ENCODE measurements around the gene GPA33. TPM values are rescaled to one million over a fixed set of nuclear protein-coding genes. Genes with fewer than 3 reads are reported as not detected.
"Not testable (repeated sequence)": the region's sequence is repeated elsewhere in the genome, so short reads cannot be mapped to it uniquely, and the experiment has no call there.

Gene GPA33
- total and polyA plus RNA-seq, 4 experiments from 2014 or later: 21.2 to 33.5 (median 22.9) TPM

DNA sequence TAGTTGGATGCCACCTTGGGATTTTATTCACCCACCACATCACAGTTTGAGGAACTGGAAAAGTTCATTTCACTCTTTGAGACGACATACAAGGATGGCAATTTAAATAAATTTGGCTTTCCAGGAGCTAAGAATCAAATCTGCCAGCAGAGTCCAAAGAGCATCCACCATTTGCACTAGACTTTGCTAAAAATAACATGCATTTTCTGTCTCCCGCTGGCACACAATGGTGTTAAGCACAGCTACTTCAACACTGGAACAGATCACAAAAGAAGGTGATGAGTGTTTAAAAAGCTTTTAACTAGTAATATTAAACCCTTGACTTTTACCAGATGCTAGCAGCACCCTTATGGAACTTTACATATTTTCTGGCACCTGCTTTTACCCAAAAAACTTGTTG, 56.5 kb downstream of the GPA33 start:
- no peaks in the 10 kb centered on the region for H3K36me3 Mint-ChIP-seq
- CTCF ChIA-PET (ENCODE audit: partially characterized antibody): interaction anchor here (1.1 kb wide), 1 partner anchor 123 kb away, joined by 3 read pairs; no protein-coding TSS in a partner anchor

DNA sequence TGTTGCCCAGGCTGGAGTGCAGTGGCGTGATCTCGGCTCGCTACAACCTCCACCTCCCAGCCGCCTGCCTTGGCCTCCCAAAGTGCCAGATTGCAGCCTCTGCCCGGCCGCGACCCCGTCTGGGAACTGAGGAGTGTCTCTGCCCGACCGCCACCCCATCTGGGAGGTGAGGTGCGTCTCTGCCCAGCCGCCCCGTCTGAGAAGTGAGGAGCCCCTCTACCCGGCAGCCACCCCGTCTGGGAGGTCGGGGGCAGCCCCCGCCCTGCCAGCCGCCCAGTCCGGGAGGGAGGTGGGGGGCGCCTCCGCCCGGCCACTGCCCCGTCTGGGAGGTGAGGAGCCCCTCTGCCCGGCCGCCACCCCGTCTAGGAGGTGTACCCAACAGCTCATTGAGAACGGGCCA, 60.6 kb downstream of the GPA33 start:
- H3K4me1 ChIP-seq (ENCODE audit: insufficient read depth, low read length); CTCF ChIA-PET (ENCODE audit: partially characterized antibody); H3K27ac ChIP-seq (ENCODE audit: low read depth, low read length); H3K4me3 Mint-ChIP-seq; intact Hi-C loops (cut with micrococcal nuclease); H3K9me3 ChIP-seq (ENCODE audit: control insufficient read depth in 1 of 2, low read length in 2 of 2); H3K27me3 ChIP-seq (ENCODE audit: insufficient read depth, low read length); H3K36me3 ChIP-seq (ENCODE audit: insufficient read depth, low read length); H3K36me3 Mint-ChIP-seq; DNase-seq; POLR2A ChIA-PET (ENCODE audit: partially characterized antibody); H3K4me3 ChIP-seq (ENCODE audit: low read length in 2 of 2); H3K4me1 Mint-ChIP-seq; H3K27ac Mint-ChIP-seq: not testable (repeated sequence)
- peaks cover 0 to 10% (median 3%) of the 10 kb centered on the region in 8 donors for H3K9me3 Mint-ChIP-seq
- H3K27me3 Mint-ChIP-seq: peaks cover 26 to 36% of the 10 kb centered on the region in 2 donors

More for the DNA sequence above, 56.5 kb downstream of the GPA33 start:
- Mint-ChIP-seq H3K27ac (no peak overlapping the region), H3K27me3 (peaks cover 3 to 6% of the 10 kb centered on the region in 2 donors), H3K9me3 (peaks cover 0 to 3% (median 0%) of the 10 kb centered on the region in 8 donors), H3K4me1 (no peaks in the 10 kb centered on the region), H3K4me3 (no peak overlapping the region)
- Histone ChIP-seq H3K9me3 (ENCODE audit: control insufficient read depth in 1 of 2, low read length in 2 of 2) (no peaks in the 10 kb centered on the region), H3K27me3 (ENCODE audit: insufficient read depth, low read length) (no peaks in the 10 kb centered on the region), H3K27ac (ENCODE audit: low read depth, low read length) (no peak overlapping the region), H3K4me1 (ENCODE audit: insufficient read depth, low read length) (no peaks in the 10 kb centered on the region), H3K4me3 (ENCODE audit: low read length in 2 of 2) (no peak overlapping the region), H3K36me3 (ENCODE audit: insufficient read depth, low read length) (no peaks in the 10 kb centered on the region)
- POLR2A ChIA-PET (ENCODE audit: partially characterized antibody): no interaction called here
- intact Hi-C loops (cut with micrococcal nuclease): no loop called here
- no peak for DNase-seq

DNA sequence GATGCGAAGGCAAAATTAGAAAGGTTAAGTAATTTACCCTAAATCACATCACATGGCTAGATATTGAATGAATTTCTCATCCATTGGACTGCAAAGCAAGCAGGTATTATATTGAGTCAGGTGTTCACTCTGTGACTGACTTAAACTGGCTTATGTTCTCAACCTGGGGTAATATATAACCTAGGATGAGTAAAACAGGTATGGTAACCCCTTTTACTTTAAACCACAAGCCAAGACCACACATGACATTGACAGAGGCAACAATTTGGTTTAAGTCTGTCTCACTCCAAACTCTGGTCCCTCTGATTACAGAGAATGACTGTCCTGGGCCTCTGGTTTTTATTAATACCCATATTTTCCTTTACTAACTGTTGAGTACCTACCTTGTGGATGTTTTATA, 67.8 kb downstream of the GPA33 start:
- CTCF ChIA-PET (ENCODE audit: partially characterized antibody): interaction anchor here (1.8 kb wide), 1 partner anchor 37 kb away, joined by 4 read pairs; no protein-coding TSS in a partner anchor
- intact Hi-C loops (cut with micrococcal nuclease): no loop called here
- Histone ChIP-seq H3K9me3 (ENCODE audit: control insufficient read depth in 1 of 2, low read length in 2 of 2) (no peaks in the 10 kb centered on the region), H3K4me3 (ENCODE audit: low read length in 2 of 2) (no peak overlapping the region), H3K27ac (ENCODE audit: low read depth, low read length) (no peak overlapping the region), H3K36me3 (ENCODE audit: insufficient read depth, low read length) (no peaks in the 10 kb centered on the region), H3K27me3 (ENCODE audit: insufficient read depth, low read length) (no peaks in the 10 kb centered on the region), H3K4me1 (ENCODE audit: insufficient read depth, low read length) (no peaks in the 10 kb centered on the region)
- no peak for DNase-seq
- no peak overlapping the region for H3K27ac Mint-ChIP-seq
- H3K4me1 Mint-ChIP-seq: no peaks in the 10 kb centered on the region
- H3K36me3 Mint-ChIP-seq: no peaks in the 10 kb centered on the region
- POLR2A ChIA-PET (ENCODE audit: partially characterized antibody): no interaction called here
- H3K9me3 Mint-ChIP-seq: peaks cover 0 to 7% (median 2%) of the 10 kb centered on the region in 8 donors
- H3K4me3 Mint-ChIP-seq: no peak overlapping the region
- H3K27me3 Mint-ChIP-seq: peaks cover 12 to 33% of the 10 kb centered on the region in 2 donors

DNA sequence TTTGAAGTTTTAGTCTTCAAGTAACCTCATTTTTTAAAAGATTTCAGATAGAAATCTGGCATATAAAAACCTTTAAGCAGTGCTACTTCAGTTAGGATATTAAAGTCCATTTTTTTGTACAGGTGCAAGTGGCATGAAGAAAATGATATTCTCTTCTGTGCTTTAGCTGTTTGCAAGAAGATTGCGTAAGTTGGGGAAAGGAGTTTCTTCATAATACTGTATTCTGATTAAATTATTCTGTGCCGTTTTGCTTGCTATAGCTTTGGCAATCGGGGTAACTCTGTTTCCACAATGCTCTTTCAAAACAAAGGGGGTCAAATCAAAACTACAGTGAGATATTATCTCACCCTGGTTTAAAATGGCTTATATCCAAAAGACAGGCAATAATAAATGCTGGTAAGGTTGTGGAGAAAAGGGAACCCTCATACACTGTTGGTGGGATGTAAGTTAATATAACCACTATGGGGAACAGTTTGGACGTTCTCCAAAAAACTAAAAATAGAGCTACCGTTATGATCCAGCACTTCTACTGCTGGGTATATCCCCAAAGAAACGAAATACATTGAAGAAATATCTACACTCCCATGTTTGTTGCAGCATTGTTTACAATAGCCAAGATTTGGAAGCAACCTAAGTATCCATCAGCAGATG, 74.0 kb downstream of the GPA33 start:
- no peak overlapping the region for H3K27ac Mint-ChIP-seq
- CTCF ChIA-PET (ENCODE audit: partially characterized antibody): no interaction called here
- POLR2A ChIA-PET (ENCODE audit: partially characterized antibody): no interaction called here
- H3K27ac ChIP-seq (ENCODE audit: low read depth, low read length): no peak overlapping the region
- no peaks in the 10 kb centered on the region for H3K9me3 ChIP-seq (ENCODE audit: control insufficient read depth in 1 of 2, low read length in 2 of 2)
- intact Hi-C loops (cut with micrococcal nuclease): no loop called here
- no peaks in the 10 kb centered on the region for H3K4me1 Mint-ChIP-seq
- H3K27me3 ChIP-seq (ENCODE audit: insufficient read depth, low read length): peaks cover 5% of the 10 kb centered on the region
- H3K4me3 Mint-ChIP-seq: no peak overlapping the region
- peaks cover 17 to 19% of the 10 kb centered on the region in 2 donors for H3K27me3 Mint-ChIP-seq
- H3K36me3 Mint-ChIP-seq: no peaks in the 10 kb centered on the region
- no peak for DNase-seq
- H3K36me3 ChIP-seq (ENCODE audit: insufficient read depth, low read length): no peaks in the 10 kb centered on the region
- no peak overlapping the region for H3K4me3 ChIP-seq (ENCODE audit: low read length in 2 of 2)
- no peaks in the 10 kb centered on the region for H3K4me1 ChIP-seq (ENCODE audit: insufficient read depth, low read length)
- peaks cover 0 to 2% (median 0%) of the 10 kb centered on the region in 8 donors for H3K9me3 Mint-ChIP-seq

DNA sequence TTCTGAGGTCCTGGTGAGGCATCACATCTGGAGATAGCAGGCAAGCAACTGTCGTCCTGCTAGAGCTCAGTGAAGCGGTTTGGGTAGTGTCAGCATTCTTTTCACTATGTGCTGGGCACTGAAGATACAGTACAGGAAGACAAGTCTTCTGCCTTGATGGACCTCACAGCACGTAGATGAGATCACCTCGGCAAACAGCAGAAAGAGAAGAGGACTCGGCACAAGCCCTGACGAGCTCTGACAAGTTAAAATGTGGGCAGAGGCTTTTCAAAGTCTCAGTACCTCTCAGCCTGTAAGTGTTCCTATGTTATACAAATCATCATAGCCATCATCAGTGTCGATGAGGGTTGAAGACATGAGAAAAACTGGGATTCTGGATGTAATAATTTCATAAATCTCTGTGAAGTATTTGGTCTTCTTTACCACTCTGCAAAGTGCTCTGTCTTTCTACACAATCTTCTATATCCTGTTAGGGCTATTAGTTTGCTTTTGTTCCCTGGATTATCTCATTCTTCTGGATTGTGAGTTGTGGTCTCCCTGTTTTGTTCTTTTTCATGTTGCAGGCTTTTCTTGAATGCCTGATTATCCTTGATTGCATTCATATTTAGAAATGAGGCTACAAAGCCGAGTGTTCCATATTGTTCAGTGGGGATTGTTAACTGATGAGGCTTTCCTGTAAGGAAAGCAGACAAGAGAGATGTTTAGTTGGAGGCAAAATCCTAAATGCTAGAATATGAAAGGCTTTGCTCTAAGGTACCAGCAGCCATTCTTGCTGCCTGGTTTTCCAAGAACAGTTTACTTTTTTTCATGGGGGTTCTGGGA, 76.9 kb downstream of the GPA33 start:
- no peak overlapping the region for H3K4me3 ChIP-seq (ENCODE audit: low read length in 2 of 2)
- no peak for DNase-seq
- Mint-ChIP-seq H3K4me1 (no peaks in the 10 kb centered on the region), H3K9me3 (peaks cover 0 to 1% (median 0%) of the 10 kb centered on the region in 8 donors), H3K36me3 (no peaks in the 10 kb centered on the region), H3K27me3 (peaks cover 26 to 28% of the 10 kb centered on the region in 2 donors), H3K4me3 (no peak overlapping the region), H3K27ac (no peak overlapping the region)
- H3K27me3 ChIP-seq (ENCODE audit: insufficient read depth, low read length): peaks cover 5% of the 10 kb centered on the region
- H3K27ac ChIP-seq (ENCODE audit: low read depth, low read length): no peak overlapping the region
- no peaks in the 10 kb centered on the region for H3K9me3 ChIP-seq (ENCODE audit: control insufficient read depth in 1 of 2, low read length in 2 of 2)
- ChIA-PET CTCF (ENCODE audit: partially characterized antibody) (no interaction called here), POLR2A (ENCODE audit: partially characterized antibody) (no interaction called here)
- no peaks in the 10 kb centered on the region for H3K36me3 ChIP-seq (ENCODE audit: insufficient read depth, low read length)
- no peaks in the 10 kb centered on the region for H3K4me1 ChIP-seq (ENCODE audit: insufficient read depth, low read length)
- intact Hi-C loops (cut with micrococcal nuclease): no loop called here

DNA sequence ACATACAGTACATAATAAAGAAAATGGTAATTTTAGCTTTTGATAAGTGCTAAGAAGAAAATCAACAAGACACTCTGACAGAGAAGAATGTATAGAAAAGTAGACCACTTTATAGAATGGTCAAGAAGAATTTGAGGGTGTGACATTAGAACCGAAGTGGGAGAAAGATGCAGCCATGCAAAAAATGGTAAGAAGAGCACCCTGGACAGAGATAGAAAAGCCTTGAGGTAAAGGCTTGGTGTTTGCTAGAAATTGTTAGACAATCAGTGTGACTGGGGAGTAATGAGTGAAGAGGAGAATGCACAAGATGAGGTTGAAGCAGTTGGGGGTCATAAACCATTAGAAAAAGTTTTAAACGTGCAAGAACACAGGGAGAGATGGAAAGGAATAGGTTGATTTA, 77.6 kb downstream of the GPA33 start:
- ChIA-PET POLR2A (ENCODE audit: partially characterized antibody) (no interaction called here), CTCF (ENCODE audit: partially characterized antibody) (interaction anchor here (1.0 kb wide), 1 partner anchor 46 kb away, joined by 3 read pairs; no protein-coding TSS in a partner anchor)
- no peak for DNase-seq
- Histone ChIP-seq H3K36me3 (ENCODE audit: insufficient read depth, low read length) (no peaks in the 10 kb centered on the region), H3K9me3 (ENCODE audit: control insufficient read depth in 1 of 2, low read length in 2 of 2) (no peaks in the 10 kb centered on the region), H3K27ac (ENCODE audit: low read depth, low read length) (no peak overlapping the region), H3K27me3 (ENCODE audit: insufficient read depth, low read length) (peaks cover 5% of the 10 kb centered on the region), H3K4me1 (ENCODE audit: insufficient read depth, low read length) (no peaks in the 10 kb centered on the region), H3K4me3 (ENCODE audit: low read length in 2 of 2) (no peak overlapping the region)
- H3K9me3 Mint-ChIP-seq: peaks cover 0 to 1% (median 0%) of the 10 kb centered on the region in 8 donors
- no peaks in the 10 kb centered on the region for H3K4me1 Mint-ChIP-seq
- peaks cover 26 to 28% of the 10 kb centered on the region in 2 donors for H3K27me3 Mint-ChIP-seq
- no peak overlapping the region for H3K4me3 Mint-ChIP-seq
- intact Hi-C loops (cut with micrococcal nuclease): no loop called here
- H3K36me3 Mint-ChIP-seq: no peaks in the 10 kb centered on the region
- H3K27ac Mint-ChIP-seq: no peak overlapping the region

DNA sequence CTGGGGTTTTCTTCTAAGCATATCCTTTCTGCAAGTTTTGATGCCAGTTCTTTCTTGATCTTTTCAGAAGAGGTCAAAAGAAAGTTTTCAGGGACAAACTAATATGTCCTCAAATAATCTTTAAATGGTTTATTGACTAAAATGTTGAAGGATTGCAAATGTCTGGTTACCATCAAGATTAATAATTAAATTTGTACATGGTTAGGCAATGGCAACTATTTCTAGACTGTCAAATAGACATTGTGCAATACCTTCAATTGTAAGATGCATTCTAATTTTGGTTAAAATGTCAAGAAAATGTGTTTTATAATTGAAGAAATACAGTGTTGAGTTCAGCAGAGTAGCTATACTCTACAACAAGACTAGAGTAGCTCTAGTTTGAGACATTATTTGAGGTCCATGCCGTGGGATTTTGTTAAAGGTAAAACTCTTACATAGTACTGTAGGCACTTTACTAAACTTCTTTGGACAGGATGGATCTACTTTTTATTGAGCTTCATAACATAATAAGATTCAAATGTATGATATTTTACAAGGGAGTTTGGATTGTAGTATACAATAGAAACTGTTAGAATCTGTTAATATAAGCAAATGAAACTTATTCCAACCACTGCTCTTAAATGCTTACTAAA, 78.5 kb downstream of the GPA33 start:
- Mint-ChIP-seq H3K9me3 (peaks cover 0 to 1% (median 0%) of the 10 kb centered on the region in 8 donors), H3K27ac (no peak overlapping the region), H3K4me1 (no peaks in the 10 kb centered on the region), H3K27me3 (peaks cover 24 to 27% of the 10 kb centered on the region in 2 donors), H3K4me3 (no peak overlapping the region), H3K36me3 (no peaks in the 10 kb centered on the region)
- Histone ChIP-seq H3K27ac (ENCODE audit: low read depth, low read length) (no peak overlapping the region), H3K9me3 (ENCODE audit: control insufficient read depth in 1 of 2, low read length in 2 of 2) (no peaks in the 10 kb centered on the region), H3K4me3 (ENCODE audit: low read length in 2 of 2) (no peak overlapping the region), H3K27me3 (ENCODE audit: insufficient read depth, low read length) (peaks cover 5% of the 10 kb centered on the region), H3K36me3 (ENCODE audit: insufficient read depth, low read length) (no peaks in the 10 kb centered on the region), H3K4me1 (ENCODE audit: insufficient read depth, low read length) (no peaks in the 10 kb centered on the region)
- intact Hi-C loops (cut with micrococcal nuclease): no loop called here
- ChIA-PET POLR2A (ENCODE audit: partially characterized antibody) (no interaction called here), CTCF (ENCODE audit: partially characterized antibody) (interaction anchor here (1.0 kb wide), 1 partner anchor 47 kb away, joined by 3 read pairs; no protein-coding TSS in a partner anchor)
- DNase-seq: no peak
